DMS114 treated with DMSO at 0.1 percent for 48 hours (cell line): ENCODE data around the gene PPP1R9B.

Source experiments
- DNase-seq: peaks from one replicate; lab custom pipeline; 2025; ENCODE audit not compliant: unreplicated experiment; lab: John Stamatoyannopoulos, UW

PPP1R9B gene

GRCh38 chr17:50094753-50095619 is 55.5 kb downstream of the PPP1R9B start, which contains the start of gene PDK2:
Gene PDK2, plus strand, starts transcription at chr17:50095351. Its CDS starts 85 bp downstream, at chr17:50095436.
- DNase-seq: peak; percentile 81

GRCh38 chr17:50094243-50094752 is 56.2 kb downstream of the PPP1R9B start:
- DNase-seq: peak; percentile 58

GRCh38 chr17:50093807-50094206 is 56.7 kb downstream of the PPP1R9B start:
- DNase-seq: no peak

- no peak for DNase-seq
These were observed 57.2 kb downstream of the PPP1R9B start for GRCh38 chr17:50093246-50093645.

- no peak for DNase-seq
These were observed 58.6 kb downstream of the PPP1R9B start for GRCh38 chr17:50091918-50092285.

- no peak for DNase-seq
These were observed 59.2 kb downstream of the PPP1R9B start for GRCh38 chr17:50090971-50091917.

- DNase-seq: no peak
These were observed 60.4 kb downstream of the PPP1R9B start for GRCh38 chr17:50090071-50090470.

- DNase-seq: no peak
These were observed 61.3 kb downstream of the PPP1R9B start for GRCh38 chr17:50088952-50089825.

GRCh38 chr17:50087912-50088405 is 62.5 kb downstream of the PPP1R9B start:
- no peak for DNase-seq

GRCh38 chr17:50087246-50087911 is 63.1 kb downstream of the PPP1R9B start:
- peak; percentile 66 for DNase-seq
